HL-60 (cell line): Measurements from ENCODE around the gene XPC.

Source experiments
- POLR2AphosphoS5 ChIP-seq: IDR thresholded peaks from 2 replicates; pipeline ENCODE4 v1.6.1; 2012; ENCODE audit warnings: low read depth
- TF ChIP-seq, protein P1 (sequence below): IDR thresholded peaks from one replicate; pipeline ENCODE4 v1.5.1; 2011; ENCODE audit warnings: low read length, control low read depth, inconsistent platforms; ENCODE audit not compliant: insufficient read depth
- TF ChIP-seq, protein P2 (sequence below): IDR thresholded peaks from 2 replicates; pipeline ENCODE4 v1.6.1; 2012; ENCODE audit warnings: low read depth; ENCODE audit not compliant: insufficient replicate concordance

DNA sequence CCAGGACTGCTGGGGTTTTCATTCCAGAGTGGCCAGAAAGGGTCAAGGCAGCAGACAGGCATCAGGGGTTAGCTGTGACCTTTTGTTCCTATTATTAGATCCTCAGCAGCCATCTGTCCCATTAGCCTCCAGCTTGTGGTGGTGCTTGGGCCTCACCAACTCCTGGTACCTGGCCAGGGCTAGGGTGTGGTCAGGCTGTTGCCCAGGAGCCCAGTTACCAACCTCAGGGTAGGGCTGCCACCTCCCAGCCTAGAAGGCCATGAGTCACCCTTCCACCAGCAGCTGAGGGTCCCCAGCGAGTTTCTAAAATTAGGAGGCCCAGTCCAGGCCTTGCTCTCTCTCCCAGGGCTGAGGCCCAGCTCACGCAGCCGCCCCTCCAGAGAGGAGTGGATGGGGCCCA lies 41.4 kb downstream of the XPC start:
- TF ChIP-seq POLR2AphosphoS5, result no peak
- TF ChIP-seq, protein P1, sequence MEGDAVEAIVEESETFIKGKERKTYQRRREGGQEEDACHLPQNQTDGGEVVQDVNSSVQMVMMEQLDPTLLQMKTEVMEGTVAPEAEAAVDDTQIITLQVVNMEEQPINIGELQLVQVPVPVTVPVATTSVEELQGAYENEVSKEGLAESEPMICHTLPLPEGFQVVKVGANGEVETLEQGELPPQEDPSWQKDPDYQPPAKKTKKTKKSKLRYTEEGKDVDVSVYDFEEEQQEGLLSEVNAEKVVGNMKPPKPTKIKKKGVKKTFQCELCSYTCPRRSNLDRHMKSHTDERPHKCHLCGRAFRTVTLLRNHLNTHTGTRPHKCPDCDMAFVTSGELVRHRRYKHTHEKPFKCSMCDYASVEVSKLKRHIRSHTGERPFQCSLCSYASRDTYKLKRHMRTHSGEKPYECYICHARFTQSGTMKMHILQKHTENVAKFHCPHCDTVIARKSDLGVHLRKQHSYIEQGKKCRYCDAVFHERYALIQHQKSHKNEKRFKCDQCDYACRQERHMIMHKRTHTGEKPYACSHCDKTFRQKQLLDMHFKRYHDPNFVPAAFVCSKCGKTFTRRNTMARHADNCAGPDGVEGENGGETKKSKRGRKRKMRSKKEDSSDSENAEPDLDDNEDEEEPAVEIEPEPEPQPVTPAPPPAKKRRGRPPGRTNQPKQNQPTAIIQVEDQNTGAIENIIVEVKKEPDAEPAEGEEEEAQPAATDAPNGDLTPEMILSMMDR, result no peak
- TF ChIP-seq, protein P2, sequence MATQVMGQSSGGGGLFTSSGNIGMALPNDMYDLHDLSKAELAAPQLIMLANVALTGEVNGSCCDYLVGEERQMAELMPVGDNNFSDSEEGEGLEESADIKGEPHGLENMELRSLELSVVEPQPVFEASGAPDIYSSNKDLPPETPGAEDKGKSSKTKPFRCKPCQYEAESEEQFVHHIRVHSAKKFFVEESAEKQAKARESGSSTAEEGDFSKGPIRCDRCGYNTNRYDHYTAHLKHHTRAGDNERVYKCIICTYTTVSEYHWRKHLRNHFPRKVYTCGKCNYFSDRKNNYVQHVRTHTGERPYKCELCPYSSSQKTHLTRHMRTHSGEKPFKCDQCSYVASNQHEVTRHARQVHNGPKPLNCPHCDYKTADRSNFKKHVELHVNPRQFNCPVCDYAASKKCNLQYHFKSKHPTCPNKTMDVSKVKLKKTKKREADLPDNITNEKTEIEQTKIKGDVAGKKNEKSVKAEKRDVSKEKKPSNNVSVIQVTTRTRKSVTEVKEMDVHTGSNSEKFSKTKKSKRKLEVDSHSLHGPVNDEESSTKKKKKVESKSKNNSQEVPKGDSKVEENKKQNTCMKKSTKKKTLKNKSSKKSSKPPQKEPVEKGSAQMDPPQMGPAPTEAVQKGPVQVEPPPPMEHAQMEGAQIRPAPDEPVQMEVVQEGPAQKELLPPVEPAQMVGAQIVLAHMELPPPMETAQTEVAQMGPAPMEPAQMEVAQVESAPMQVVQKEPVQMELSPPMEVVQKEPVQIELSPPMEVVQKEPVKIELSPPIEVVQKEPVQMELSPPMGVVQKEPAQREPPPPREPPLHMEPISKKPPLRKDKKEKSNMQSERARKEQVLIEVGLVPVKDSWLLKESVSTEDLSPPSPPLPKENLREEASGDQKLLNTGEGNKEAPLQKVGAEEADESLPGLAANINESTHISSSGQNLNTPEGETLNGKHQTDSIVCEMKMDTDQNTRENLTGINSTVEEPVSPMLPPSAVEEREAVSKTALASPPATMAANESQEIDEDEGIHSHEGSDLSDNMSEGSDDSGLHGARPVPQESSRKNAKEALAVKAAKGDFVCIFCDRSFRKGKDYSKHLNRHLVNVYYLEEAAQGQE, result no peak
